Neutrophil (primary cell): ENCODE data around the gene CAV2.

ENCODE experiments used
- H3K27ac ChIP-seq: fragments of 200-600 bp; sonication (generic); 2 replicates; pipeline ENCODE4 v1.5.1; 2016; ENCODE audit warnings: mild to moderate bottlenecking, moderate library complexity
- H3K27me3 ChIP-seq: fragments of 200-600 bp; sonication (generic); 2 replicates; pipeline ENCODE4 v1.6.0; 2016; ENCODE audit warnings: mild to moderate bottlenecking
- H3K36me3 ChIP-seq: fragments of 200-600 bp; sonication (generic); 2 replicates; pipeline ENCODE4 v1.5.1; 2017
- H3K4me1 ChIP-seq, 2 experiments: fragments of 200-600 bp in 1 of 2; sonication (generic) in 1 of 2; 1 replicate in 1 of 2; 2 replicates in 1 of 2; pipeline versions ENCODE4 v1.5.1 to v1.6.1; 2013 to 2016; ENCODE audit warnings: low read depth in 1 of 2, low read length in 1 of 2, mild to moderate bottlenecking in 1 of 2, moderate library complexity in 1 of 2; ENCODE audit not compliant: control insufficient read depth in 1 of 2, insufficient read depth in 1 of 2
- H3K4me3 ChIP-seq, 2 experiments: fragments of 200-600 bp in 1 of 2; sonication (generic) in 1 of 2; 1 replicate in 1 of 2; 2 replicates in 1 of 2; pipeline ENCODE4 v1.5.1; 2013 to 2016; ENCODE audit warnings: low read depth in 1 of 2, low read length in 1 of 2, mild to moderate bottlenecking in 1 of 2, moderate library complexity in 1 of 2
- H3K9me3 ChIP-seq: fragments of 200-600 bp; sonication (generic); 2 replicates; pipeline ENCODE4 v1.5.1; 2016
- CTCF ChIP-seq: fragments of 200-600 bp; sonication (generic); IDR thresholded peaks from 2 replicates; pipeline ENCODE4 v1.5.1; 2016; ENCODE audit warnings: antibody characterized with exemption

Gene CAV2

DNA sequence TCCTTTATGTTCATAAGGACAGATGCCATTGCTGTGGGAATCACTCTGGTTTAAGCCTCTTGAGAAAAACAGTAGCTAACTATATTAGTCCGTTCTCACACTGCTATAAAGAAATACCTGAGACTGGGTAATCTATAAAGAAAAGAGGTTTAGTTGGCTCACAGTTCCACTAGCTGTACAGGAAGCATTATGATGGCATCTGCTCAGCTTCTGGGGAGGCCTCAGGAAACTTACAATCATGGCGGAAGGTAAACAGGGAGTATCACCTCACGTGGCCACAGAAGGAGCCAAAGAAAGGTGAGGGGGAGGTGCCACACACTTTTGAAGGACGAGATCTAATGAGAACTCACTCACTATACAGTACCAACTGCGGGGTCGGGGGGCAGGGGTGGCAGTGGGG lies 2.9 kb upstream of the CAV2 start:
- no peak for TF ChIP-seq CTCF
- no peaks in the 10 kb centered on the region for H3K9me3 ChIP-seq
- no peak overlapping the region for H3K27ac ChIP-seq
- H3K4me1 ChIP-seq, result peaks cover 3 to 15% of the 10 kb centered on the region in 2 experiments
- H3K4me3 ChIP-seq, result no peak overlapping the region
- H3K36me3 ChIP-seq, result no peaks in the 10 kb centered on the region
- peaks cover 49% of the 10 kb centered on the region for H3K27me3 ChIP-seq

GRCh38 chr7:116497708-116498107 lies 1.8 kb upstream of the CAV2 start:
- Histone ChIP-seq H3K4me1 (peaks cover 3 to 15% of the 10 kb centered on the region in 2 experiments), H3K27ac (no peak overlapping the region), H3K4me3 (no peak overlapping the region), H3K36me3 (no peaks in the 10 kb centered on the region), H3K27me3 (peaks cover 60% of the 10 kb centered on the region), H3K9me3 (no peaks in the 10 kb centered on the region)
- no peak for TF ChIP-seq CTCF

GRCh38 chr7:116500078-116500853 lies 728 bp downstream of the CAV2 start:
- Histone ChIP-seq H3K4me1 (peaks cover 3 to 15% of the 10 kb centered on the region in 2 experiments), H3K27me3 (peaks cover 76% of the 10 kb centered on the region), H3K27ac (no peak overlapping the region), H3K4me3 (peak overlapping the region in 1 of 2 experiments; percentile 40), H3K36me3 (no peaks in the 10 kb centered on the region), H3K9me3 (no peaks in the 10 kb centered on the region)
- no peak for TF ChIP-seq CTCF

GRCh38 chr7:116501425-116502167 lies 2.1 kb downstream of the CAV2 start:
- Histone ChIP-seq H3K4me1 (peaks cover 3 to 15% of the 10 kb centered on the region in 2 experiments), H3K9me3 (no peaks in the 10 kb centered on the region), H3K27me3 (peaks cover 78% of the 10 kb centered on the region), H3K36me3 (no peaks in the 10 kb centered on the region), H3K4me3 (no peak overlapping the region), H3K27ac (no peak overlapping the region)
- TF ChIP-seq CTCF, result no peak

DNA sequence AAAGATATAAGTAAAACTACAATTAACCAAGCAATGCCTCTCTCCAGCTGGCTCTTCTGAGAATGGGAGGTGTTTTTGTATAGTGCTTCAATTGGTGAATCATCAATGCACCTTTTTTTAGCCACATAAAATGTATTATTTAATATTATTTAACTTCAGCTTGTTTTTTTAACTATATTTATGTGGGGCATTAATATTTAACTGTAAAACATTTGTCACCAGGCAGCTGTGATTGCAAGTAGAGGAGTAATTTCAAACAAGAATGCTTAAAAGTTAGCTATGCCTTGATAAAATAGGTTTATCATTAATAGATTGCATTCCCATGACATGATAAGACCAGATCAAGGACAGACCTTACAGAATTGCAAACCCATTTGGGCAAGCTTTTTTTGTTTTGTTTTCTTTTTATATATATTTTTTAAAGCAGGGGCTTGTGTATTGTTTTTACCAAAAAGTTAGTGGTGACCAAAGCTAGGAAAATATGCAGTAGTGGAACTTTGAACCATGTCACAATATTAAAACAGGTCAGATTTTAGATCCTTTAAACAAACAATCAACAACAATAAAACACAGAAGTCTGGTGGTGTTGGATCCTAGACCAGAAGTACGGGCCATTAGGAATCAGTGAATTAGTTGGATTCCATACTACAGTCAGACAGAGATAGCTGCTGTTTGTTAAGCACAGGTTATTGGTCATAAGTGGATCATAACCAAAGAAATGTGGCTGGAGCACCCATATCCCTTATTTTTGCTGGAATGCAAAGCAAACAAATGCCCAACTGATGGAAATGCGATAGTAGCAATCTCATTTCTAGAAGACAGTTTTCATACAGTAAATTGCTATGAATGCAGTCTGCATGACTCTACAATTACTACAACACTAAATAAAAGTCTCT lies 2.9 kb downstream of the CAV2 start:
- H3K27me3 ChIP-seq, result peaks cover 71% of the 10 kb centered on the region
- H3K36me3 ChIP-seq, result no peaks in the 10 kb centered on the region
- H3K4me1 ChIP-seq, result peaks cover 3 to 15% of the 10 kb centered on the region in 2 experiments
- H3K27ac ChIP-seq, result no peak overlapping the region
- no peak for TF ChIP-seq CTCF
- no peaks in the 10 kb centered on the region for H3K9me3 ChIP-seq
- no peak overlapping the region for H3K4me3 ChIP-seq
